Activated naive CD8-positive, alpha-beta T cell treated with anti-CD3 and anti-CD28 coated beads, Interleukin-2, amount 50 U/mL, for 16 hours (primary cell): ENCODE data around the gene ALPK3.
"Not testable (repeated sequence)": the region's sequence is repeated elsewhere in the genome, so short reads cannot be mapped to it uniquely, and the experiment has no call there.

Experiments used
- DNase-seq: peaks from one replicate; pipeline ENCODE4 v3.0.0-alpha.2; 2020; ENCODE audit warnings: low read depth, low spot score

The ALPK3 gene

GRCh38 chr15:84871428-84871985 lies 54.4 kb downstream of the ALPK3 start:
- no peak for DNase-seq

- DNase-seq, result no peak
Measured at GRCh38 chr15:84872009-84872910, 55.1 kb downstream of the ALPK3 start.

GRCh38 chr15:84873997-84874396 lies 56.8 kb downstream of the ALPK3 start:
- no peak for DNase-seq

GRCh38 chr15:84874981-84875699 lies 58.0 kb downstream of the ALPK3 start:
- DNase-seq, result no peak

GRCh38 chr15:84876269-84876668 lies 59.1 kb downstream of the ALPK3 start:
- DNase-seq, result no peak

GRCh38 chr15:84877701-84878100 lies 60.5 kb downstream of the ALPK3 start:
- not testable (repeated sequence) for DNase-seq

GRCh38 chr15:84878504-84878903 lies 61.3 kb downstream of the ALPK3 start:
- peak; percentile 34 for DNase-seq

- no peak for DNase-seq
Measured at GRCh38 chr15:84879088-84879780, 62.1 kb downstream of the ALPK3 start.

GRCh38 chr15:84880007-84880406 lies 62.9 kb downstream of the ALPK3 start:
- no peak for DNase-seq

GRCh38 chr15:84880822-84881519 lies 63.8 kb downstream of the ALPK3 start:
- no peak for DNase-seq

GRCh38 chr15:84881520-84881830 lies 64.3 kb downstream of the ALPK3 start:
- DNase-seq, result no peak

- DNase-seq, result no peak
Measured at GRCh38 chr15:84883466-84883865, 66.3 kb downstream of the ALPK3 start.

- no peak for DNase-seq
Measured at GRCh38 chr15:84883916-84884781, 67.0 kb downstream of the ALPK3 start, which contains the start of gene SLC28A1. Gene SLC28A1, plus strand, starts transcription at chr15:84884662. Its CDS starts 3,099 bp downstream, at chr15:84887761.

GRCh38 chr15:84885801-84886200 lies 68.6 kb downstream of the ALPK3 start:
- DNase-seq, result no peak

GRCh38 chr15:84886211-84886983 lies 69.2 kb downstream of the ALPK3 start:
- DNase-seq, result no peak

- DNase-seq, result no peak
Measured at GRCh38 chr15:84886984-84887299, 69.8 kb downstream of the ALPK3 start.

- no peak for DNase-seq
Measured at GRCh38 chr15:84887938-84888337, 70.8 kb downstream of the ALPK3 start.

- DNase-seq, result no peak
Measured at GRCh38 chr15:84888639-84889038, 71.5 kb downstream of the ALPK3 start.

- DNase-seq, result no peak
Measured at GRCh38 chr15:84889313-84889990, 72.3 kb downstream of the ALPK3 start.
